ENCODE data around the gene NKX1-1.

DNA sequence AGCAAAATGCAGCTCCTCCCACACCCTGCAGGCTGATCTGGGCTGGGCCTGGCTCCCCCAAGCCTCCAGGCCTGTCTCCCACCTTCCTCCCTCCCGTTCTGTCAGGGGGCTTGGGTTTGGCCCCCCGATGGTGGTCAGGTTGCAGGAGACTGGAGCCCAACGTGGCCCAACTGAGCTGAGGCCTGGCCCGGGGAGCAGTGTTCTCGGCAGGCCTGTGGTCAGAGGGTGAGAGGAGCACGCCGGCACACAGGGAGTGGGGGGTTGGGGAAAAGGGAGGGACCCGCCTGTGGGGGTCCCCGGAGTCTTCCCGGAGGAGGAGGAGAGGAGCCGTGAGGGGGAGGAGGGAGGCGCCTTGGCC lies 43.2 kb upstream of the NKX1-1 start:
- TF ChIP-seq POLR2A (IDR thresholded peaks at IDR 0.05): no peak
- TF ChIP-seq, protein P1, sequence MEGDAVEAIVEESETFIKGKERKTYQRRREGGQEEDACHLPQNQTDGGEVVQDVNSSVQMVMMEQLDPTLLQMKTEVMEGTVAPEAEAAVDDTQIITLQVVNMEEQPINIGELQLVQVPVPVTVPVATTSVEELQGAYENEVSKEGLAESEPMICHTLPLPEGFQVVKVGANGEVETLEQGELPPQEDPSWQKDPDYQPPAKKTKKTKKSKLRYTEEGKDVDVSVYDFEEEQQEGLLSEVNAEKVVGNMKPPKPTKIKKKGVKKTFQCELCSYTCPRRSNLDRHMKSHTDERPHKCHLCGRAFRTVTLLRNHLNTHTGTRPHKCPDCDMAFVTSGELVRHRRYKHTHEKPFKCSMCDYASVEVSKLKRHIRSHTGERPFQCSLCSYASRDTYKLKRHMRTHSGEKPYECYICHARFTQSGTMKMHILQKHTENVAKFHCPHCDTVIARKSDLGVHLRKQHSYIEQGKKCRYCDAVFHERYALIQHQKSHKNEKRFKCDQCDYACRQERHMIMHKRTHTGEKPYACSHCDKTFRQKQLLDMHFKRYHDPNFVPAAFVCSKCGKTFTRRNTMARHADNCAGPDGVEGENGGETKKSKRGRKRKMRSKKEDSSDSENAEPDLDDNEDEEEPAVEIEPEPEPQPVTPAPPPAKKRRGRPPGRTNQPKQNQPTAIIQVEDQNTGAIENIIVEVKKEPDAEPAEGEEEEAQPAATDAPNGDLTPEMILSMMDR (IDR thresholded peaks at IDR 0.05): no peak
